SK-N-SH (cell line): ENCODE results near the gene FRMD4B. TPM values are rescaled to one million over a fixed set of nuclear protein-coding genes. Genes with fewer than 3 reads are reported as not detected.
"Not testable (repeated sequence)": the region's sequence is repeated elsewhere in the genome, so short reads cannot be mapped to it uniquely, and the experiment has no call there.

ENCODE experiments used
- CTCF ChIA-PET: fragments of 300-600, 350-600 bp; formaldehyde crosslinking; extraction: SDS; loops from one replicate; lab custom pipeline; 2021; lab: Yijun Ruan, JAX
- POLR2A ChIA-PET: fragments of 350-600 bp; sonication (Branson Sonifier 250); formaldehyde crosslinking; extraction: SDS; loops from one replicate; lab custom pipeline; 2020; ENCODE audit warnings: antibody characterized with exemption, inconsistent platforms; lab: Yijun Ruan, JAX
- DNase-seq: peaks from one replicate; pipeline ENCODE4 v3.0.0; 2012
- H2AFZ ChIP-seq: fragments of 200-600 bp; sonication (generic); 2 replicates; pipeline ENCODE4 v1.8.1; 2016; ENCODE audit warnings: antibody characterized with exemption, mild to moderate bottlenecking, low read depth
- H3F3A ChIP-seq: fragments of 200-600 bp; sonication (generic); replicated peaks from 2 replicates; pipeline ENCODE3; 2016; ENCODE audit warnings: antibody characterized with exemption, mild to moderate bottlenecking; ENCODE audit not compliant: insufficient read depth
- H3K27ac ChIP-seq, 2 experiments: fragments of 200-500 bp in 1 of 2; fragments of 200-600 bp in 1 of 2; sonication (Bioruptor generic) in 1 of 2; sonication (generic), shearing (Covaris generic) in 1 of 2; 2 replicates each; pipeline versions ENCODE4 v1.5.1 to v1.6.1; 2014 to 2016; ENCODE audit warnings: low read depth in 2 of 2, inconsistent platforms in 1 of 2, low read length in 1 of 2, mild to moderate bottlenecking in 1 of 2, mixed read lengths in 1 of 2
- H3K27me3 ChIP-seq: fragments of 200-600 bp; sonication (generic), shearing (Covaris generic); 2 replicates; pipeline ENCODE4 v1.6.1; 2016; ENCODE audit warnings: mixed run types; ENCODE audit not compliant: insufficient read depth
- H3K36me3 ChIP-seq, 2 experiments: fragments of 200-500 bp in 1 of 2; fragments of 200-600 bp in 1 of 2; sonication (Bioruptor generic) in 1 of 2; sonication (generic) in 1 of 2; replicated peaks in 1 of 2; 2 replicates each; pipeline versions ENCODE3 to v1.5.1; 2014 to 2016; ENCODE audit warnings: low read length in 1 of 2, mild to moderate bottlenecking in 1 of 2; ENCODE audit not compliant: insufficient read depth in 2 of 2, control insufficient read depth in 1 of 2
- H3K4me1 ChIP-seq, 2 experiments: fragments of 200-500 bp in 1 of 2; fragments of 200-600 bp in 1 of 2; sonication (Bioruptor generic) in 1 of 2; sonication (generic), shearing (Covaris generic) in 1 of 2; 2 replicates each; pipeline versions ENCODE4 v1.5.1 to v1.6.1; 2014 to 2016; ENCODE audit warnings: low read depth in 1 of 2, low read length in 1 of 2, mixed run types in 1 of 2; ENCODE audit not compliant: insufficient read depth in 2 of 2, control insufficient read depth in 1 of 2
- H3K4me2 ChIP-seq: fragments of 200-600 bp; sonication (generic), shearing (Covaris generic); 2 replicates; pipeline ENCODE4 v1.6.1; 2017; ENCODE audit warnings: mixed run types
- H3K4me3 ChIP-seq, 2 experiments: fragments of 200-500 bp in 1 of 2; fragments of 200-600 bp in 1 of 2; sonication (Bioruptor generic) in 1 of 2; sonication (generic), shearing (Covaris generic) in 1 of 2; 2 replicates each; pipeline versions ENCODE4 v1.5.1 to v1.8.1; 2014 to 2016; ENCODE audit warnings: low read depth in 2 of 2, inconsistent platforms in 1 of 2, low read length in 1 of 2, mild to moderate bottlenecking in 1 of 2, mixed read lengths in 1 of 2, moderate library complexity in 1 of 2
- H3K79me2 ChIP-seq: fragments of 200-600 bp; sonication (generic); 2 replicates; pipeline ENCODE4 v1.8.1; 2017; ENCODE audit warnings: mild to moderate bottlenecking; ENCODE audit not compliant: insufficient read depth
- H3K9ac ChIP-seq: fragments of 200-600 bp; sonication (generic); 2 replicates; pipeline ENCODE4 v1.6.1; 2017; ENCODE audit warnings: mixed run types
- H3K9me2 ChIP-seq: fragments of 200-600 bp; sonication (generic); 2 replicates; pipeline ENCODE4 v1.6.1; 2017; ENCODE audit warnings: mixed run types
- H3K9me3 ChIP-seq: fragments of 200-600 bp; sonication (generic); 2 replicates; pipeline ENCODE4 v1.6.1; 2017; ENCODE audit warnings: mixed run types, mild to moderate bottlenecking, moderate library complexity
- H4K20me1 ChIP-seq: fragments of 200-600 bp; sonication (generic); 2 replicates; pipeline ENCODE4 v1.6.1; 2017; ENCODE audit warnings: mild to moderate bottlenecking, mixed run types; ENCODE audit not compliant: insufficient read depth
- GABPA ChIP-seq: IDR thresholded peaks from 2 replicates; pipeline ENCODE4 v1.4.0; 2012; ENCODE audit warnings: low read depth, mild to moderate bottlenecking
- RAD21 ChIP-seq: IDR thresholded peaks from 2 replicates; pipeline ENCODE4 v1.6.1; 2012; ENCODE audit warnings: mild to moderate bottlenecking, low read length
- SIN3A ChIP-seq: IDR thresholded peaks from 2 replicates; pipeline ENCODE4 v1.6.1; 2012; ENCODE audit warnings: low read depth, mild to moderate bottlenecking, low read length, moderate library complexity, borderline replicate concordance
- SMC3 ChIP-seq: IDR thresholded peaks from 2 replicates; pipeline ENCODE4 v1.6.1; 2012; ENCODE audit warnings: low read depth, low read length, improper control_type of control experiment
- TAF1 ChIP-seq: IDR thresholded peaks from 2 replicates; pipeline ENCODE4 v1.6.1; 2012; ENCODE audit warnings: low read depth, mild to moderate bottlenecking, low read length, moderate library complexity, borderline replicate concordance
- WGBS: methylation state at CpG from one replicate; pipeline ENCODE4 v1.1.6; 2017; ENCODE audit warnings: low lambda C conversion rate; 5-methylcytosine and 5-hydroxymethylcytosine counted together
- polyA plus RNA-seq, 3 experiments: library from polyadenylated mRNA; depleted of rRNA; stranded (reverse); fragments of >200 nt; gene quantifications; 2 replicates each; pipeline ENCODE4 v1.2.3, GENCODE V29; 2012
- TF ChIP-seq, protein P1 (sequence below): fragments of 200-600 bp; sonication (generic); IDR thresholded peaks from 2 replicates; pipeline ENCODE4 v1.6.1; 2017; ENCODE audit warnings: antibody characterized with exemption, mild to moderate bottlenecking, moderate library complexity
- TF ChIP-seq, protein P2 (sequence below): IDR thresholded peaks from 2 replicates; pipeline ENCODE4 v1.4.0; 2012; ENCODE audit warnings: low read depth, borderline replicate concordance

Gene FRMD4B
- polyA plus RNA-seq, 1 of the 3 experiments (the other 2 are of a cell fraction) = 0.53 TPM

DNA sequence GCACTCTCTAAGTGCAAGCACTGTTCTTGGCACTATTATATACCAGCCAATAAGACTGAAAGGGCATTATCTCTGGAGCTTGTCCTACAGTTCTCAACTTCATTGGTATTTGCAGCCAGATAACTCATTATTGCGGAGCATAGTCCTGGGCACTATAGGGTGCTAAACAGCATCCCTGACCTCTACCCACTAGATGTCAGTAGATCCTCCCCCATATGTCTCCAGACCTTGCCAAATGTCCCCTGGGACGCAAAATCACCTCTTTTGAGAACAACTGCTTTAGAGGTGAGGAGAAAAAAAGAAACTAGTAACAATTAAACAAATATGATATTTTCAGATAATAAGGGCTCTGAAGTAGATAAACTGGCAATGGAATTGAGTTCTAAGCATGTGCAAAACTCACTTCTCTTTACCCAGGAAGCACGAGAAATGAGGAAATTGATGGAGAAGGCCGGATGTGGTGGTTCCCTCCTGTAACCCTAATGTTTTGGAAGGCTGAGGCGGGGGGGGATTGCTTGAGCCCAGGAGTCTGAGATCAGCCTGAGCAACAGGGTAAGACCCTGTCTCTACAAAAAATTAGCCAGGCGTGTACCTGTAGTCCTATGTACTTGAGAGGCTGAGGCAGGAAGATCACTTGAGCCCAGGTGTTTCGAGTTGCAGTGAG is 61.4 kb downstream of the FRMD4B start:
- no peaks in the 10 kb centered on the region for H3K9me3 ChIP-seq
- H3K79me2 ChIP-seq = no peaks in the 10 kb centered on the region
- H3K4me1 ChIP-seq = peaks cover 0 to 17% of the 10 kb centered on the region in 2 experiments; a peak in 2 of 4 replicates
- DNase-seq = peak; percentile 34
- H4K20me1 ChIP-seq = no peaks in the 10 kb centered on the region
- no peak overlapping the region for H3K9ac ChIP-seq
- no peaks in the 10 kb centered on the region for H3K27me3 ChIP-seq
- TF ChIP-seq TAF1 = no peak
- peak; percentile 61 for TF ChIP-seq SMC3
- TF ChIP-seq, protein P1, sequence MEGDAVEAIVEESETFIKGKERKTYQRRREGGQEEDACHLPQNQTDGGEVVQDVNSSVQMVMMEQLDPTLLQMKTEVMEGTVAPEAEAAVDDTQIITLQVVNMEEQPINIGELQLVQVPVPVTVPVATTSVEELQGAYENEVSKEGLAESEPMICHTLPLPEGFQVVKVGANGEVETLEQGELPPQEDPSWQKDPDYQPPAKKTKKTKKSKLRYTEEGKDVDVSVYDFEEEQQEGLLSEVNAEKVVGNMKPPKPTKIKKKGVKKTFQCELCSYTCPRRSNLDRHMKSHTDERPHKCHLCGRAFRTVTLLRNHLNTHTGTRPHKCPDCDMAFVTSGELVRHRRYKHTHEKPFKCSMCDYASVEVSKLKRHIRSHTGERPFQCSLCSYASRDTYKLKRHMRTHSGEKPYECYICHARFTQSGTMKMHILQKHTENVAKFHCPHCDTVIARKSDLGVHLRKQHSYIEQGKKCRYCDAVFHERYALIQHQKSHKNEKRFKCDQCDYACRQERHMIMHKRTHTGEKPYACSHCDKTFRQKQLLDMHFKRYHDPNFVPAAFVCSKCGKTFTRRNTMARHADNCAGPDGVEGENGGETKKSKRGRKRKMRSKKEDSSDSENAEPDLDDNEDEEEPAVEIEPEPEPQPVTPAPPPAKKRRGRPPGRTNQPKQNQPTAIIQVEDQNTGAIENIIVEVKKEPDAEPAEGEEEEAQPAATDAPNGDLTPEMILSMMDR = peak; percentile 64
- TF ChIP-seq RAD21 = peak; percentile 72
- no peak for TF ChIP-seq GABPA
- TF ChIP-seq, protein P2, sequence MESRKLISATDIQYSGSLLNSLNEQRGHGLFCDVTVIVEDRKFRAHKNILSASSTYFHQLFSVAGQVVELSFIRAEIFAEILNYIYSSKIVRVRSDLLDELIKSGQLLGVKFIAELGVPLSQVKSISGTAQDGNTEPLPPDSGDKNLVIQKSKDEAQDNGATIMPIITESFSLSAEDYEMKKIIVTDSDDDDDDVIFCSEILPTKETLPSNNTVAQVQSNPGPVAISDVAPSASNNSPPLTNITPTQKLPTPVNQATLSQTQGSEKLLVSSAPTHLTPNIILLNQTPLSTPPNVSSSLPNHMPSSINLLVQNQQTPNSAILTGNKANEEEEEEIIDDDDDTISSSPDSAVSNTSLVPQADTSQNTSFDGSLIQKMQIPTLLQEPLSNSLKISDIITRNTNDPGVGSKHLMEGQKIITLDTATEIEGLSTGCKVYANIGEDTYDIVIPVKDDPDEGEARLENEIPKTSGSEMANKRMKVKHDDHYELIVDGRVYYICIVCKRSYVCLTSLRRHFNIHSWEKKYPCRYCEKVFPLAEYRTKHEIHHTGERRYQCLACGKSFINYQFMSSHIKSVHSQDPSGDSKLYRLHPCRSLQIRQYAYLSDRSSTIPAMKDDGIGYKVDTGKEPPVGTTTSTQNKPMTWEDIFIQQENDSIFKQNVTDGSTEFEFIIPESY = no peak
- H3K9me2 ChIP-seq = no peaks in the 10 kb centered on the region
- POLR2A ChIA-PET = no interaction called here
- WGBS = 83% methylated on average over 7 of the region's 7 CpGs
- H2AFZ ChIP-seq = no peak overlapping the region
- CTCF ChIA-PET = interaction anchor here (0.6 to 2.0 kb wide), 8 partner anchors 18 to 348 kb away, joined by 3 to 8 read pairs (median 4); no protein-coding TSS in a partner anchor
- no peak overlapping the region for H3K27ac ChIP-seq
- no peak overlapping the region for H3K4me3 ChIP-seq
- H3K4me2 ChIP-seq = no peak overlapping the region
- no peaks in the 10 kb centered on the region for H3K36me3 ChIP-seq
- peaks cover under 1% of the 10 kb centered on the region for H3F3A ChIP-seq

DNA sequence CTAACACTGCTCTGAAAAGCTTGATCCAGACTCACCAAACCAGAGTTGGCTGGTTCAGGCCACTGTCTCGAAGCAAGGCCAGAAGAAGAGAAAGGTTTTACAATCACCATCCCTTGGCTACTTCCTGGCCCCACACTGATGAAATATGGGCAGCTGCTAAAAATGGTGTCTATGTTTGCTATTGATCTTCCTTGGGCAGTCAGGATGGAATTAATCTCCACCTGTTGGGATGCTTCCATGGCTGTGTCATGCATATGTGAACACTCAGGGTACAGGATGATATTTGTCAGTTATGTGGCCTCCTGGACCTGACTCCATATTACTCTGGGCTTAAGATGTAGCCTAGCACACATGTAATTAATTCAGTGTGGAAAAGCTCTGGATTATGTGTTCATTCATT is 61.9 kb downstream of the FRMD4B start:
- Histone ChIP-seq H3K9me3 (no peaks in the 10 kb centered on the region), H2AFZ (no peak overlapping the region), H4K20me1 (no peaks in the 10 kb centered on the region), H3K4me3 (no peak overlapping the region), H3K9me2 (no peaks in the 10 kb centered on the region), H3K27ac (no peak overlapping the region), H3F3A (no peaks in the 10 kb centered on the region), H3K9ac (no peak overlapping the region), H3K27me3 (no peaks in the 10 kb centered on the region), H3K79me2 (no peaks in the 10 kb centered on the region), H3K4me2 (no peak overlapping the region), H3K36me3 (no peaks in the 10 kb centered on the region), H3K4me1 (peaks cover 0 to 16% of the 10 kb centered on the region in 2 experiments; a peak in 2 of 4 replicates)
- DNase-seq = no peak
- ChIA-PET POLR2A (no interaction called here), CTCF (interaction anchor here (0.6 to 2.0 kb wide), 10 partner anchors 18 to 349 kb away, joined by 3 to 8 read pairs (median 4); no protein-coding TSS in a partner anchor)
- WGBS = 71% methylated on average over 1 of the region's 1 CpG
- TF ChIP-seq SIN3A = no peak

DNA sequence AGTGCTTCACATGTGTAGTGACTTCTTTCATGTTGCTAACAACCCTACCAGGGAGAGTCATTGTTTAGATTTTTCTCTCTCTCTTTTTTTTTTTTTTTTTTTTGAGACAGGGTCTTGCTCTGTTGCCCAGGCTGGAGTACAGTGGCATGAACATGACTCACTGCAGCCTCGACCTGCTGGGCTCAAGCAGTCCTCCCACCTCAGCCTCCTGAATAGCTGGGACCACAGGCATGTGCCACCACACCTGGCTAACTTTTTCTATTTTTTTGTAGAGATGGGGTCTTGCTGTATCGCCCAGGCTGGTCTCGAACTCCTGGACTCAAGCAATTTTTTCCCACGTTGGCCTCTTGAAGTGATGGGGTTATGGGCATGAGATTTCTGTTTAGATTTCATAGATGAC is 63.4 kb downstream of the FRMD4B start:
- H3K9me2 ChIP-seq, H3K27me3 ChIP-seq, H3K27ac ChIP-seq, H4K20me1 ChIP-seq, H3F3A ChIP-seq, H2AFZ ChIP-seq, H3K4me3 ChIP-seq, H3K9me3 ChIP-seq, DNase-seq, H3K36me3 ChIP-seq, H3K79me2 ChIP-seq, H3K4me2 ChIP-seq, POLR2A ChIA-PET, H3K9ac ChIP-seq: not testable (repeated sequence)
- CTCF ChIA-PET = interaction anchor here (0.9 to 2.2 kb wide), 3 partner anchors 13 to 203 kb away, joined by 3 to 14 read pairs (median 5); no protein-coding TSS in a partner anchor
- WGBS = 55% methylated on average over 4 of the region's 4 CpGs
- peaks cover 0 to 10% of the 10 kb centered on the region in 2 experiments; a peak in 3 of 4 replicates for H3K4me1 ChIP-seq
